GM12892 (cell line): ENCODE measurements around the gene ADAMTS12.

Source experiments
- POLR2A ChIP-seq: IDR thresholded peaks from 2 replicates; pipeline ENCODE4 v1.6.1; 2011; ENCODE audit warnings: low read depth, low read length, control low read depth
- POLR2AphosphoS5 ChIP-seq: IDR thresholded peaks from 2 replicates; pipeline ENCODE4 v1.6.1; 2011; ENCODE audit warnings: low read depth, low read length, control low read depth

GRCh38 chr5:33556330-33557328 lies 335.2 kb downstream of the ADAMTS12 start:
- TF ChIP-seq POLR2A (no peak), POLR2AphosphoS5 (no peak)
